GM21528 (cell line): ENCODE results near the gene METTL4.
A peak's percentile ranks its signal among the peaks of the same experiment; 100 is the strongest.

Source experiments
- ATAC-seq: cut with Tn5 transposase; IDR thresholded peaks from one replicate; pipeline ENCODE4 v1.9.1; 2021; ENCODE audit warnings: mild to moderate bottlenecking, moderate library complexity; ENCODE audit not compliant: unreplicated experiment, low FRiP score

METTL4 gene

DNA sequence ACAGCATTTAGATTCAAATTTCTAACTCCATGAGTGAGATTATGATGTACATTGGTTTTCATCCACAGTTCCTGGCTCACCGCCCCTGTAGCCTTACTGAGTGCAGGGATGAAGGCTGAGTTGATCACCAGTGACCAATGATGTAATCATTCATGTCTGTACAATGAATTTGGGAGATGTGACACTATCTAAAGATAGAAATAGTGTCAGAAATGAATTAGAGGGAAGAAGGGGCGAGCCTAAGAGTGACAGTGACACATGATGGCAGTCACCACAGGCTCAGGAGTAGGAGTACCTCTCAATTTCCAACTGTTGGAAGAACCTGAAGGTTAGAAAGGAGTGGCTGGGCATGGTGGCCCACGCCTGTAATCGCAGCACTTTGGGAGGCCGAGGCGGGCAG lies 3.2 kb downstream of the METTL4 start:
- ATAC-seq, result no peak

- ATAC-seq, result no peak
Measured at GRCh38 chr18:2564373-2564772, 6.9 kb downstream of the METTL4 start.

- ATAC-seq, result no peak
Measured at GRCh38 chr18:2559249-2559648, 12.1 kb downstream of the METTL4 start.

DNA sequence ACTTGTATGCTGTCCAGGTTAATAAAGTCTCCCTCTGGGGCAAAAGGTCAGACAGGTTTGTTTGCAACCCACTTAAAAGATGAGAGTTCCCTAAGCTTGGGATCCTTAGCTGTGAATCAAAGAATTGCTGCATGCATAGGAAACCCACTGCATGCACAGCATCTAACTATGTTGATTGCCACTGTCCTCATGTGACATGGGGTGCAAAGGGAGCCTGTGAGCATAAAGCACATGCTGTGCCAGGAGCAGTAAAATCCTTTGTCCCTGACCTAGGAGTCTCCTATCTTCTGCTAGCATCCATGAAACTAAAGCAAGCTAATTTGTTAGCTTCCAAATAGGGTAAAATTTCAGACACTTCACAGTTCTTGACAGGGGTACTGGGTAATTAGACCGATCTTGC lies 13.8 kb downstream of the METTL4 start:
- ATAC-seq, result no peak

DNA sequence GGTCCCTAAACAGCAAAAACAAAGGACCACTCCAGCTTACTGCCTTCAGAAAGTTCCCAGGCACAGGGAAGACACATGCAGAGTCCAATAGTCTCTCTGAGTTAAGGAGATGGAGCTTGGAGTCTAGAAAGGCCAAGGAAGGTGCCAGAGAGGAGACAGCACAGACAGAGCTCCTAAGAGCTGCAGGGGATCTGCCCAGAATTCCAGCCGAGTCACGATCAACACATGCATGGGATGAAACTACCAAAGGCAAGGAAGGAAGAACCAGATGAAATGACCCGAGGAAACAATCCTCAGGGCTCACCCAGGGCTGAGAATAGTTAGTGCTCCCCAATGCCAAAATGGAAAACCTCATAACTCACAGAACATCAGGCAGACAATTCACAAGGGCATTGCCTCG lies 15.4 kb downstream of the METTL4 start:
- ATAC-seq, result no peak

DNA sequence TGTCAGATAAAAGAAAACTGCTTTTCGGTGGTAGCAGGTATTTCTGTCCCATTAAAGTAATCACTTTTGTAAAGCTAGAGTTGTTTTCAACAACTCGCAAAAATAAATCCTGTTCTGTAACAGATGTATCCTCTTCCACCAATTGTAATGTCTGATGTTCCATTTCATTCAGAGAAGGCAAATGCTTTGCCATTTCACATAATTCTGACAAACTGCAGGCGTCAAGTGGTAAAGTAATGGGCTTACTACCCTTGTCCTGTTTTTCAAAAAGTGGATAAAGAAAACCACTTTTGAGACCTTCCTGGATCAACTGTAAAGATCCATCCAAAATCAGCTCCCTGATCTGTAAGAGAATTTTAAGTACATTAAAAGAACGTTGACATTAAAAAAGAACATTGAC lies 16.6 kb downstream of the METTL4 start:
- no peak for ATAC-seq

DNA sequence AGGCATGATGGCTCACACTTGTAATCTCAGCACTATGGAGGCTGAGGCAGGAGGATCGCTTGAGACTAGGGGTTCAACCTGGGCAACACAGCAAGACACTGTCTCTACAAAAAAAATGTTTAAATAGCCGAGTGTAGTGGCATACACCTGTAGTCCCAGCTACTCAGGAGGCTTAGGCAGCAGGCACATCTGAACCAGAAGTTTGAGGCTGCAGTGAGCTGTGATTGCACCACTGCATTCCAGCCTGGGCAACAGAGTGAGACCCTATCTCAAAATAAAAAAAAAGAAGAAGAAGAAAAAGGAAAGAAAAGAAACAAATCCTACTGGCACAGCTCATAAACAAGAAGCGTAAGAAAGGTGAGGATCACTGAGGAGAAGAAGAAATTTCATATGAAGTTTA lies 19.9 kb downstream of the METTL4 start:
- ATAC-seq, result no peak

DNA sequence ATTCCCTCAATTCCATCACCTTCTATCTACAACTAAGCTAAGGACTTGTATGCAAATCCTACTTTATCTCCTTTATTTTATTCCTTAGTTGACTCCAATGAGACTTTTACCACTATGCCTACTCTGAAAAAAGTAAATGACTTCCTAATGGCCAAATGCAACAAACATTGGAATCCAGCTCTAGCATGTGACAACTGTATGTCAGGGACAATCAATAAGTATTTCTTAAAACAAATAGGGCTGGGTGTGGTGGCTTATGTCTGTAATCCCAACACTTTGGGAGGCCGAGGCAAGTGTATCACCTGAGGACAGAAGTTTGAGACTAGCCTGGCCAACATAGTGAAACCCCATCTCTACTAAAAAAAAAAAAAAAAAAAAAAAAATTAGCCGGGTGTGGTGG lies 21.8 kb downstream of the METTL4 start:
- ATAC-seq, result no peak

DNA sequence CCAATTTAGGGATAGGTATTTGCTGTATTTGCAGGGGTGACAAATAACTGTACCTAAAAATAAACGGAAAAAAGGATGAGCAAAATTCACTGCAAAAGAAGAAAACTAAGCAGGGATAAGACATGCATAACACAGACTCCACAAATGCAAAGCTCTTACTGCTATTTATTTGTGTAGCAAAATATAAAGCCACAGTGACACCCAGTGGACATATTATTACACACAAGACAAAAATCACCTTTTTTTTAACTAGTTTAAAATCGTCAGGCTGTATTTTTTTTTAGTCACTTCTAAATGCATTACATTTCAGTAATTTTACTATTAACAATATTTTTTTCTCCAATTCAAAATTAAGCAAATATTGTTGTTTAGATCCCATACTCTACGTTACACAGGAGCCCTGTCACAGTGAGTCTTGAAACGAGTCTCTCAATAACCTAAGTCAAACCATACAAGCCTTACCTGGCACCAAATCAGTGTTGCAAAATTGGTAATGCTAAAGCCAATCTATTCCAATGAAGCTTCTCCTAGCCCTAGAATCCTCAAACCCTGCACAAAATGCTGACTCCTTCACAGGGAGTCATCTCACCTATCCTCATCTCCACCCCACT lies 23.7 kb downstream of the METTL4 start:
- no peak for ATAC-seq

DNA sequence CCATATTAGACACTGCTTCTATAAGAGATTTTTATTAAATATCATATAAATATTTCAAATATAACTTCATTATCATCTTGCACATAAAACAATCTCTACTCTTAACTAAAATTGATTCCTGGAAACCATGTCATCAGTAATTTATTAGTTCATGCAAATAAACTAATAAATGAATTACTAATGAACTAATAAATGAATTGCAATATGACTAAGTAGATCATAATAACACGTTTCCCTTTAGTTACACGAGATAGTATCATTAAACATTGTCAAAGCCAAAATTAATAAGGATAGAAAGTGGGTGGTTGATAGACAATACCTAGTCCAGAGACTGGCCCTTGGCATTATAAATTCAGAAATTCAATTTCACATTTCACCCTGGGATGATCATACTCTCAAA lies 26.1 kb downstream of the METTL4 start:
- no peak for ATAC-seq

DNA sequence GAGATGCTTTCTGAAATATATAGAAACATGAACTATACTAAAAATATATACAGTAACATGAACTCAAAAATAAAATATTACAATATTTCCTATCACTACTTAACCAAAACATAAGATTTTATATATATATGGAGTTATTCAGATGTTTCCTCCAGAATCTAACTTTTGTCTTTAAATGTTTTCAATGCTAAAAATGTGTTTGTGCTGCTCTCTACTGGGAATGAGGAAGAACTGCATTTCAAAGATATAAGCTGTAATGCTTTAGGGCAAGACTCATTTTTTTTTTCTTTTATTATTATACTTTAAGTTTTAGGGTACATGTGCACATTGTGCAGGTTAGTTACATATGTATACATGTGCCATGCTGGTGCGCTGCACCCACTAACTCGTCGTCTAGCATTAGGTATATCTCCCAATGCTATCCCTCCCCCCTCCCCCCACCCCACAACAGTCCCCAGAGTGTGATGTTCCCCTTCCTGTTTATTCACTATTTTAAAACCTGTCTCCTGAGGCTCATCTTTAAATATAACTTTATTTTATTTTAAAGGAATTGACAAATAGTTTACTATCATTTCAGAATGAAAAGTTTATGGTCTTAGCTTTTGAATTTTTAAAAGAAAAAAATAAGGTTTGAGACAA lies 29.3 kb downstream of the METTL4 start:
- ATAC-seq, result peak; percentile 69

GRCh38 chr18:2540575-2540974 lies 30.7 kb downstream of the METTL4 start:
- no peak for ATAC-seq

- ATAC-seq, result no peak
Measured at GRCh38 chr18:2538844-2539243, 32.5 kb downstream of the METTL4 start.

DNA sequence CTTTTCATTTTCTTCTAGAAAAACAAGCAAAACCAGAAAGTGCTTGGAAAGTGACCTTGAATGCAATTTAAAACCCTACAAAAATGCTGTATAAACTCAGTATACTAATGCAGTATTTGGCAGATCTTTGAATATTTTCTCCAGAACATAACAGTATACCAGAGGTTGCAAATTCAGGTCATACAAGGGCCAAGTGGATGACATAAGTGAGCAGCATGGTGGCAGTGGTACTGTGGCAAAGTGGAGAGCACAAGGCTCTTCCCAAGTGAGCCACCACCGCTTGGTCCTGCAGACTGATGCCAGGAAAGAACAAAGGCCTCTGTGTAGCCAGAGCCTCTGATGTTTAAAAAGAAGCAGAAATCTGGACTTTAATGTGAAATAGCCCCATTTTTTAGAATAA lies 33.1 kb downstream of the METTL4 start:
- no peak for ATAC-seq

GRCh38 chr18:2537296-2537695 lies 34.0 kb downstream of the METTL4 start:
- ATAC-seq, result no peak

GRCh38 chr18:2536493-2536892 lies 34.8 kb downstream of the METTL4 start:
- ATAC-seq, result no peak

DNA sequence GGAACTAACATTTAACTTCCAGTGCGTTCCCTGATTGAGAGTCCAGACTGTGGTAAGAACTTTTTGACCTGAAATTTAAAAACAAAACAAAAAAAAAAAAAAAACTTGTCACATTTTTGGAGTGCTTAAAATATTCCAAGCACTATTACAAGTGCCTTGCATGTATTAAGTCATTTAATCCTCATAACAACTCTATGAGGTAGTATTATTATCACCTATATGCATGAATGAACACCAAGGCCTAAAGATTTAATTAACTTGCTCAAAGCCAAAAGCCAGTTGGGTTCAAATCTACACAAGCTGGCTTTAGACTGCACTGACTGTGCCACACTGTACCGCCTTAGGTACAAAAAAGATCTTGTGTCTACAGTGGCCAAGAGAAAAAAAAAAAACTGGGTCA lies 35.2 kb downstream of the METTL4 start:
- no peak for ATAC-seq

DNA sequence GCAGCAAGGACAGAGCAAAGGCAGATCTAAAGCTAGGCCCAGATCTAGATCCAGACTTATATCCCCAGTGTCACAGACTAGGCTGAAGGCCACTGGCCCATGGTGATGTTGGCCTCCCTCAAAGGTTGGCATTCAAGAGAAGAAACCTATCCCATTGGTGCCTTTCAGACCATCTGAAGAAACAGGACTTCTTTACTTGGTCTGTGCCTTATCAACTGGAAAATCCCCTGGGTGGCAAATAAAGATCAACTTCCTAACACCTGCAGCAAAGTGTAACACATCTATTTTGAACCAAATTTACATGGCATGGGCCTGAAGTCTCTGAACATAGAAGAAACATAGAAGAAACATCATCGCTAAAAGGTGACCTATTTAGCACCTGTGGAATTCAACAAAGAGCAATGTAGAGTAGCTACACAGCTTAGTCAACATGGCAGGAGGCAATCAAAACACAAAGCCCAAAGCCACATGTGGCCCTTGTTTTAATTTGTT lies 35.8 kb downstream of the METTL4 start:
- ATAC-seq, result no peak

DNA sequence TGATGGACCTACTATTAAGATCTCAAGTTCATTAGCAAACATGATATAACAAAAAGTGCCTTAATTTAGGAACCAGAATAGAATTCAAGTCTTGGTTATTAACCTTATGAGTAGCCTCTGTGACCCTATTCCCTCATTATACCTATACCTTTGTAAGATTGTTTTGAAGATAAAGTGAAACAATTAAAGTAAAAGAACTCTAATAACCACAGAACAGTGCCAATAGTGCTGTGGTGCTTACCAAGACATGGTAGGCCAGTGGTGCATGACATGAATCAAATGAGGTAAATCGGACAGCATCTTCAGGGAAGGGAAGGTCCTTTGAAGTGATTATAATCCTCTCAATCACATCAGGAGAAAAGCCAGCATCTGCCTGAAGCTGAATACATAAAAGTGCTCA lies 36.4 kb downstream of the METTL4 start:
- ATAC-seq, result no peak

- ATAC-seq, result no peak
Measured at GRCh38 chr18:2532797-2533196, 38.5 kb downstream of the METTL4 start.

GRCh38 chr18:2531751-2532150 lies 39.6 kb downstream of the METTL4 start:
- ATAC-seq, result no peak

GRCh38 chr18:2529154-2529553 lies 42.2 kb downstream of the METTL4 start:
- ATAC-seq, result no peak
